Measurements from ENCODE around the gene TRPM4. TPM values are rescaled to one million over a fixed set of nuclear protein-coding genes. Genes with fewer than 3 reads are reported as not detected.

The TRPM4 gene
- total RNA-seq, 2 experiments from 2014 or later, result 0.40 to 0.54 TPM

DNA sequence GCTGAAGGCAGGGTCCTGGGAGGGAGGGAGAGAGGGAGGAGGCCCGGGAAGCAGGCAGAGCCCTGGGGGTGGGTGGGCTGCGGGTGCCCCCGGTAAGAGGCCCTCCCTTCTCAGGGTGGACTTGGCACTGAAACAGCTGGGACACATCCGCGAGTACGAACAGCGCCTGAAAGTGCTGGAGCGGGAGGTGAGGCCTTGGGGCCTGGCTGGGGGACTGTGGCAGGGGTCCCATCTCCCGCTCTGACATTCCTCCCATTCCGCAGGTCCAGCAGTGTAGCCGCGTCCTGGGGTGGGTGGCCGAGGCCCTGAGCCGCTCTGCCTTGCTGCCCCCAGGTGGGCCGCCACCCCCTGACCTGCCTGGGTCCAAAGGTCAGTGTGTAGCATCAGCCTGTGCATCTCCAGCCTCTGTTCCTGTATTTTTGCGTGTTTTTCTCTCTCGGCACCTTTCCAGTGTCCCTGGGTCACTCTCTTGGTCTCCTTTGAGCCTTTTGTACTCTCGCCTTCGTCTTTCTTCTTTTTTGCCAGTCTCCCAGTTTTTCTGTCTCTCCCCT, 53.4 kb downstream of the TRPM4 start:
- peaks cover 2% of the 10 kb centered on the region for H3K27me3 Mint-ChIP-seq
- H3K27ac Mint-ChIP-seq, result no peak overlapping the region
- POLR2A ChIA-PET, result interaction anchor here (0.6 kb wide), 1 partner anchor 129 kb away, joined by 3 read pairs; no protein-coding TSS in a partner anchor
- H3K4me1 Mint-ChIP-seq (ENCODE audit: low read depth), result peaks cover 15% of the 10 kb centered on the region
- H3K36me3 Mint-ChIP-seq (ENCODE audit: low read depth), result no peaks in the 10 kb centered on the region
- TF ChIP-seq, protein P1, sequence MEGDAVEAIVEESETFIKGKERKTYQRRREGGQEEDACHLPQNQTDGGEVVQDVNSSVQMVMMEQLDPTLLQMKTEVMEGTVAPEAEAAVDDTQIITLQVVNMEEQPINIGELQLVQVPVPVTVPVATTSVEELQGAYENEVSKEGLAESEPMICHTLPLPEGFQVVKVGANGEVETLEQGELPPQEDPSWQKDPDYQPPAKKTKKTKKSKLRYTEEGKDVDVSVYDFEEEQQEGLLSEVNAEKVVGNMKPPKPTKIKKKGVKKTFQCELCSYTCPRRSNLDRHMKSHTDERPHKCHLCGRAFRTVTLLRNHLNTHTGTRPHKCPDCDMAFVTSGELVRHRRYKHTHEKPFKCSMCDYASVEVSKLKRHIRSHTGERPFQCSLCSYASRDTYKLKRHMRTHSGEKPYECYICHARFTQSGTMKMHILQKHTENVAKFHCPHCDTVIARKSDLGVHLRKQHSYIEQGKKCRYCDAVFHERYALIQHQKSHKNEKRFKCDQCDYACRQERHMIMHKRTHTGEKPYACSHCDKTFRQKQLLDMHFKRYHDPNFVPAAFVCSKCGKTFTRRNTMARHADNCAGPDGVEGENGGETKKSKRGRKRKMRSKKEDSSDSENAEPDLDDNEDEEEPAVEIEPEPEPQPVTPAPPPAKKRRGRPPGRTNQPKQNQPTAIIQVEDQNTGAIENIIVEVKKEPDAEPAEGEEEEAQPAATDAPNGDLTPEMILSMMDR (IDR thresholded peaks at IDR 0.05), result no peak
- DNase-seq, result no peak
- no peaks in the 10 kb centered on the region for H3K9me3 Mint-ChIP-seq
- intact Hi-C loops (cut with micrococcal nuclease), result no loop called here
- H3K4me3 Mint-ChIP-seq, result no peak overlapping the region
- no peak for ATAC-seq
- CTCF ChIA-PET, result interaction anchor here (0.6 to 1.4 kb wide), 4 partner anchors 10 to 113 kb away, joined by 3 to 9 read pairs (median 4); no protein-coding TSS in a partner anchor

DNA sequence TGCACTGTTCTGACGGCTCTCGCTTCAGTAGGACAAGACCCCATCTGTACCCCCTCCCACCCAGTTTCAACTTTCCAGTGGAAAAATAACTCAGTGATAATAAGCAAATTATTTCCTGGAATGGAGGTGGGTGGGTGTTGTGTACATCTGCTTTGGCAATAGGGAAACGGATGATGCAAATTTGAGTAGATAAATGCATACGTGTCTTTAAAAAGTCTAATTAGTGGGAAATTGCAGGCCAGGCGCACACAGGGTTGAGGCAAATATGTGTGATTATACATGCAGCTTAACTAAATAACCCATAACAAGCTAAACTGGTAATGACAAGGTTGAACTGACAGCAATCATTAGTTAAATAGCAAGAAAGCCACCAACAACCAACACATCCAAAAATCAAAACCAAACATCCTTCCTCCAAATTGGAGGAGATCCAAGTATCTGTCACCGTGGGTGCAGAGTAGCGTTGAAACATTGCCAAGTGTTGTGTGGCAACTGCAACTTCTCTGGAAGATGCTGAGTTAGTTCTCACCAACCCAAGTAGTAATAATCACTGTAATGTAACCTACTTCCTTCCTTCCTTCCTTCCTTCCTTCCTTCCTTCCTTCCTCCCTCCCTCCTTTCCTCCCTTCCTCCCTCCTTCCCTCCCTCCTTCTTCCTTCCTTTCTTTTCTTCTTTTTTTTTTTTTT, 54.6 kb downstream of the TRPM4 start:
- Mint-ChIP-seq H3K4me3 (no peak overlapping the region), H3K36me3 (ENCODE audit: low read depth) (no peaks in the 10 kb centered on the region), H3K9me3 (no peaks in the 10 kb centered on the region), H3K27me3 (peaks cover 2% of the 10 kb centered on the region), H3K27ac (no peak overlapping the region), H3K4me1 (ENCODE audit: low read depth) (peaks cover 15% of the 10 kb centered on the region)
- no peak for ATAC-seq
- intact Hi-C loops (cut with micrococcal nuclease), result no loop called here
- DNase-seq, result no peak
- POLR2A ChIA-PET, result no interaction called here
- CTCF ChIA-PET, result interaction anchor here (1.2 to 2.8 kb wide), 2 partner anchors 13 to 14 kb away, joined by 4 to 19 read pairs; no protein-coding TSS in a partner anchor
- TF ChIP-seq, protein P1 (IDR thresholded peaks at IDR 0.05), result no peak

DNA sequence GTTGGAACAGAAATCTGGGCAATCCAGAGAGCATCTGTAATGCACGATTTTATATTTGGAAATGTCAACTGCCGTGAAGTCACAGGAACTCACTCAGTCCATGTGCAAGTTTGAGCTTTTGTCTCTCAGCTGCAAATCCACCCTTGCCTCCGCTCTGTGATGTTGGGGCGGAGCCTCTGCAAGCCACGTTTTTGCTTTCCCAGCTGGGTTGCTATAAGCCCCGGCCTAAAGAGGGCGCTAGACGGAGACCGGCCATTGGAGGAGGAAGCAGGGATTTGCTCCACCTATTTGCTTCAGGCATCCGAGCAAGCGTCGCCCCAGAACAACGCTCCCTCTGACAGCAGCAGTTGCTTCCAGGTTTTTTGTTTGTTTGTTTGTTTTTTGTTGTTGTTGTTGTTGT, 56.2 kb downstream of the TRPM4 start:
- Mint-ChIP-seq H3K36me3 (ENCODE audit: low read depth) (no peaks in the 10 kb centered on the region), H3K4me3 (no peak overlapping the region), H3K27me3 (peaks cover 2% of the 10 kb centered on the region), H3K9me3 (no peaks in the 10 kb centered on the region), H3K4me1 (ENCODE audit: low read depth) (peaks cover 12% of the 10 kb centered on the region), H3K27ac (no peak overlapping the region)
- TF ChIP-seq, protein P1 (IDR thresholded peaks at IDR 0.05), result no peak
- intact Hi-C loops (cut with micrococcal nuclease), result no loop called here
- ATAC-seq, result no peak
- no peak for DNase-seq
- POLR2A ChIA-PET, result no interaction called here
- CTCF ChIA-PET, result interaction anchor here (1.1 to 2.8 kb wide), 5 partner anchors 8 to 116 kb away, joined by 3 to 19 read pairs (median 3); no protein-coding TSS in a partner anchor

DNA sequence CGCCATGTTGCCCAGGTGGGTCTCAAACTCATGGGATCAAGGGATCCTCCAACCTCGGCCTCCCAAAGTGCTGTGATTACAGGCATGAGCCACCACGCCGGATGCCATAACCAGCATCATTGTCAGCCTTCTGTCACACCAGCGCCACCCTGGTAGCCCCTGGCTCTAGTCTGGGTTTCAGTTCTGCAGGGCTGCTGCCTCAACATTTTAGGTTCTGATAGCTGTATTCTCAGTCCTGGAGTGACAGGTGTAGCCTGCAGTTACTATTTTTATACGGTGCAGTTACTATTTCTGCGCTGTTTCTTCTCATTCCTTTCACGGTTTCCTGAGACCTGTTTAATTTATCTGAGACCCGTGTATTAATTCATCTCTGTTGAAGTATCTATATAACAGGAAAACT, 57.1 kb downstream of the TRPM4 start:
- Mint-ChIP-seq H3K27me3 (peaks cover 2% of the 10 kb centered on the region), H3K27ac (no peak overlapping the region), H3K36me3 (ENCODE audit: low read depth) (no peaks in the 10 kb centered on the region), H3K4me1 (ENCODE audit: low read depth) (peaks cover 12% of the 10 kb centered on the region), H3K4me3 (no peak overlapping the region), H3K9me3 (no peaks in the 10 kb centered on the region)
- intact Hi-C loops (cut with micrococcal nuclease), result no loop called here
- no peak for DNase-seq
- POLR2A ChIA-PET, result interaction anchor here (0.6 kb wide), 1 partner anchor 25 kb away, joined by 3 read pairs; no protein-coding TSS in a partner anchor
- TF ChIP-seq, protein P1 (IDR thresholded peaks at IDR 0.05), result no peak
- ATAC-seq, result no peak
- CTCF ChIA-PET, result interaction anchor here (1.3 to 2.8 kb wide), 3 partner anchors 11 to 117 kb away, joined by 3 to 19 read pairs (median 10); no protein-coding TSS in a partner anchor

DNA sequence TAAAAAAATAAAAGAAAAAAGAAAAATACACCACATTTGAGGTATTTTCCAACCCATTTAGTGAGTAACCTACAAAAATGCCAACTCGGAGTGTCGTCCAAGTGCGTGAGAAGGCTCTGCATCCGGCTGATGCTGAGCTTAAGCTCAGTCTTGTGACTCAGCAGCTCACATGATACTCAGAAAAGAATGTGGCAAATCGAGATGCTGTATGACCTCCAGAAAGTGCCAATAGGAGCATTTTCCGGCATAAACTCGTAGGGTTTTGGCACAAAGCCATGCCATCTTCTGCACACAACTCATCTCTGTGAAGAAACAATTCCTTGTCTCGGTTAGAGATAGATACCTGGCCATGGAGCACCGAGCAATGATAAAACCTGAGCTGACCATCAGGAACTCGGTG, 58.5 kb downstream of the TRPM4 start:
- no peaks in the 10 kb centered on the region for H3K9me3 Mint-ChIP-seq
- POLR2A ChIA-PET, result interaction anchor here (0.7 kb wide), 1 partner anchor 842 kb away, joined by 3 read pairs; no protein-coding TSS in a partner anchor
- TF ChIP-seq, protein P1 (IDR thresholded peaks at IDR 0.05), result no peak
- DNase-seq (no peak), ATAC-seq (no peak)
- intact Hi-C loops (cut with micrococcal nuclease), result no loop called here
- H3K4me1 Mint-ChIP-seq (ENCODE audit: low read depth), result peaks cover 6% of the 10 kb centered on the region
- H3K27ac Mint-ChIP-seq, result no peak overlapping the region
- peaks cover 2% of the 10 kb centered on the region for H3K27me3 Mint-ChIP-seq
- no peak overlapping the region for H3K4me3 Mint-ChIP-seq
- no peaks in the 10 kb centered on the region for H3K36me3 Mint-ChIP-seq (ENCODE audit: low read depth)
- CTCF ChIA-PET, result interaction anchor here (1.8 to 2.6 kb wide), 3 partner anchors 10 to 119 kb away, joined by 5 to 20 read pairs (median 10); no protein-coding TSS in a partner anchor
